SU-DHL-6 (cell line): ENCODE data around the gene ONECUT3.

ENCODE experiments used
- CTCF ChIP-seq: fragments of 200-600 bp; sonication (generic); IDR thresholded peaks from one replicate; pipeline ENCODE4 v1.5.1; 2017; ENCODE audit warnings: antibody characterized with exemption, mild to moderate bottlenecking, low read length, moderate library complexity; ENCODE audit not compliant: insufficient read depth, poor library complexity, severe bottlenecking
- EZH2phosphoT487 ChIP-seq: fragments of 200-600 bp; sonication (generic), shearing (Covaris generic); conservative IDR thresholded peaks from 2 replicates; pipeline ENCODE4 v1.6.1; 2018; ENCODE audit warnings: mild to moderate bottlenecking, antibody characterized with exemption, low read length, moderate library complexity, mixed read lengths

DNA sequence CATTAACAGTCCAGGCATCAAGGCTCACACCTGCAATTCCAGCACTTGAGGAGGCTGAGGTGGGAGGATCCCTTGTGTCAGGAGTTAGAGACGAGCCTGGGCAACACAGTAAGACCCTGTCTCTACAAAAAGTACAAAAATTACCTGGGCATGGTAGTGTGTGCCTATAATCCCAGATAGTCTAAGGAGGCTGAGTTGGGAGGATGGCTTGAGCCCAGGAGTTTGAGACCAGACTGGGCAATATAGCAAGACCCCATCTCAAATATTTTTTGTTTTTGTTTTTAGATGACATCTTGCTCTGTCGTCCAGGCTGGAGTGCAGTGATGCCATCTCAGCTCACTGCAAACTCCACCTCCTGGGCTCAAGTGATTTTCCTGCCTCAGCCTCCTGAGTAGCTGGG is 40.1 kb upstream of the ONECUT3 start:
- TF ChIP-seq CTCF (no peak), EZH2phosphoT487 (no peak)
